Measurements from ENCODE around the gene VPS13D. TPM values are rescaled to one million over a fixed set of nuclear protein-coding genes. Genes with fewer than 3 reads are reported as not detected.

Gene VPS13D
- total and polyA plus RNA-seq, 10 of the 15 experiments (the other 5 are each of a cell fraction or from before 2014, with no cell fraction given): 1.4 to 16.9 (median 8.5) TPM

DNA sequence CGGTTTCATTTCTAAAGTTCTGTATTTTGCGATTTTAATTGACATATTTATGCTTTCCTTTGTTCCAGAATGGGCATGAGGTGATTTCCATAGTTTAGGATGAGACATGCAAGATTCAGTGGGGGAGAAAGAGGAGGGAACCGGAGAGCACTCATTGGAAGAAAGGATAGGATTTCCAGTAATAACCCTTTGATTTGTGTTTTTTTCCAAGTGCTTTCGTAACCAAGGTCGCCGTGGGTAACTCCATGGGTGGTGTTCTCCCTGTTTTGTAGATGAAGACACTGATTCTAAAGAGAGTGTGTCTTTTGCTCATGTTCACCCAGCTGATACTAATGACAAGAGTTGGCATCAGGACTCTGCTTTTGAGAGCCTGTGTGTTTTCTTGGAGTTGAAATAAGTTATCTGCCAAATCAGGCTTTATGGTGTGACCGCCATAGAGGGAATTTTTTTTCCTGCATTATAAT, 218.1 kb downstream of the VPS13D start:
- DNase-seq (ENCODE audit: low read depth, low spot score) (no peak), FAIRE-seq (no peak), ATAC-seq (no peak)
- H2AFZ ChIP-seq (ENCODE audit: control insufficient read depth, low read depth, low read length): no peak overlapping the region
- ChIA-PET CTCF (interaction anchor here (0.6 to 2.9 kb wide), 3 partner anchors 9 to 161 kb away, joined by 3 to 9 read pairs (median 4); no protein-coding TSS in a partner anchor), RAD21 (ENCODE audit: unreplicated experiment) (interaction anchor here (1.5 to 1.8 kb wide), 2 partner anchors 14 to 17 kb away, joined by 3 to 8 read pairs; no protein-coding TSS in a partner anchor), SMC1A (ENCODE audit: uncharacterized antibody, unreplicated experiment) (interaction anchor here (0.6 to 7.2 kb wide), 2 partner anchors 11 to 152 kb away, joined by 3 to 74 read pairs; no protein-coding TSS in a partner anchor), POLR2A (no interaction called here)
- H3K9ac ChIP-seq (ENCODE audit: control insufficient read depth, insufficient read depth, low read length): no peak overlapping the region
- H3K4me1 ChIP-seq (ENCODE audit: control insufficient read depth, insufficient read depth, low read length): peaks cover 23% of the 10 kb centered on the region
- WGBS (ENCODE audit: insufficient coverage, insufficient replicate concordance, low lambda C conversion rate, missing lambda C conversion rate): 98% methylated on average over 7 of the region's 7 CpGs
- no peak overlapping the region for H3K4me3 ChIP-seq
- no peaks in the 10 kb centered on the region for H3K79me2 ChIP-seq (ENCODE audit: control insufficient read depth, insufficient read depth, low read length)
- TF ChIP-seq IKZF2 (IDR thresholded peaks at IDR 0.05) (no peak), CEBPZ (IDR thresholded peaks at IDR 0.05; ENCODE audit: low read depth, low read length) (no peak), TARDBP (IDR thresholded peaks at IDR 0.05; ENCODE audit: borderline replicate concordance) (no peak), ZNF217 (IDR thresholded peaks at IDR 0.05) (no peak), EZH2 (IDR thresholded peaks at IDR 0.05; ENCODE audit: borderline replicate concordance, control insufficient read depth, low read depth, low read length) (no peak), ASH2L (IDR thresholded peaks at IDR 0.05; ENCODE audit: borderline replicate concordance, low read depth) (no peak), SRF (IDR thresholded peaks at IDR 0.05; ENCODE audit: low read depth in 2 of 2, low read length in 2 of 2) (no peak), IRF4 (IDR thresholded peaks at IDR 0.05; ENCODE audit: low read depth, low read length) (no peak), IKZF1 (conservative IDR thresholded peaks at IDR 0.05) (no peak), EP300 (IDR thresholded peaks at IDR 0.05; ENCODE audit: borderline replicate concordance in 1 of 2, control insufficient read depth in 1 of 2, low read depth in 2 of 2, low read length in 2 of 2) (no peak)
- TF ChIP-seq, protein P1, sequence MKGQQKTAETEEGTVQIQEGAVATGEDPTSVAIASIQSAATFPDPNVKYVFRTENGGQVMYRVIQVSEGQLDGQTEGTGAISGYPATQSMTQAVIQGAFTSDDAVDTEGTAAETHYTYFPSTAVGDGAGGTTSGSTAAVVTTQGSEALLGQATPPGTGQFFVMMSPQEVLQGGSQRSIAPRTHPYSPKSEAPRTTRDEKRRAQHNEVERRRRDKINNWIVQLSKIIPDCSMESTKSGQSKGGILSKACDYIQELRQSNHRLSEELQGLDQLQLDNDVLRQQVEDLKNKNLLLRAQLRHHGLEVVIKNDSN (IDR thresholded peaks at IDR 0.05; ENCODE audit: borderline replicate concordance, extremely low read length, insufficient read depth, low read depth, low read length): no peak
- TF ChIP-seq, protein P2, sequence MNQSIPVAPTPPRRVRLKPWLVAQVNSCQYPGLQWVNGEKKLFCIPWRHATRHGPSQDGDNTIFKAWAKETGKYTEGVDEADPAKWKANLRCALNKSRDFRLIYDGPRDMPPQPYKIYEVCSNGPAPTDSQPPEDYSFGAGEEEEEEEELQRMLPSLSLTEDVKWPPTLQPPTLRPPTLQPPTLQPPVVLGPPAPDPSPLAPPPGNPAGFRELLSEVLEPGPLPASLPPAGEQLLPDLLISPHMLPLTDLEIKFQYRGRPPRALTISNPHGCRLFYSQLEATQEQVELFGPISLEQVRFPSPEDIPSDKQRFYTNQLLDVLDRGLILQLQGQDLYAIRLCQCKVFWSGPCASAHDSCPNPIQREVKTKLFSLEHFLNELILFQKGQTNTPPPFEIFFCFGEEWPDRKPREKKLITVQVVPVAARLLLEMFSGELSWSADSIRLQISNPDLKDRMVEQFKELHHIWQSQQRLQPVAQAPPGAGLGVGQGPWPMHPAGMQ (IDR thresholded peaks at IDR 0.05; ENCODE audit: borderline replicate concordance): no peak
- TF ChIP-seq, protein P3, sequence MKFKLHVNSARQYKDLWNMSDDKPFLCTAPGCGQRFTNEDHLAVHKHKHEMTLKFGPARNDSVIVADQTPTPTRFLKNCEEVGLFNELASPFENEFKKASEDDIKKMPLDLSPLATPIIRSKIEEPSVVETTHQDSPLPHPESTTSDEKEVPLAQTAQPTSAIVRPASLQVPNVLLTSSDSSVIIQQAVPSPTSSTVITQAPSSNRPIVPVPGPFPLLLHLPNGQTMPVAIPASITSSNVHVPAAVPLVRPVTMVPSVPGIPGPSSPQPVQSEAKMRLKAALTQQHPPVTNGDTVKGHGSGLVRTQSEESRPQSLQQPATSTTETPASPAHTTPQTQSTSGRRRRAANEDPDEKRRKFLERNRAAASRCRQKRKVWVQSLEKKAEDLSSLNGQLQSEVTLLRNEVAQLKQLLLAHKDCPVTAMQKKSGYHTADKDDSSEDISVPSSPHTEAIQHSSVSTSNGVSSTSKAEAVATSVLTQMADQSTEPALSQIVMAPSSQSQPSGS (IDR thresholded peaks at IDR 0.05; ENCODE audit: low read length): no peak
- no peaks in the 10 kb centered on the region for H3K27me3 ChIP-seq (replicated peaks in 1 of 2; ENCODE audit: control insufficient read depth in 2 of 2, insufficient read depth in 2 of 2, low read length in 1 of 2)
- BruUV-seq (replicated peaks): no TSS peak
- H3K9me3 ChIP-seq (replicated peaks; ENCODE audit: control insufficient read depth, insufficient read depth, low read length): no peaks in the 10 kb centered on the region; the same call in 2 of the 3 replicates
- intact Hi-C loops (cut with micrococcal nuclease; ENCODE audit: unreplicated experiment): loop anchor here (5.0 kb wide), 1 partner anchor 154 kb away; no protein-coding TSS in a partner anchor
- in situ Hi-C loops (cut with MboI): no loop called here
- peaks cover 5% of the 10 kb centered on the region; the same call in 1 of the 2 replicates for H4K20me1 ChIP-seq (ENCODE audit: control insufficient read depth, insufficient read depth)
- H3K4me2 ChIP-seq (ENCODE audit: control insufficient read depth, insufficient read depth): no peak overlapping the region
- no peaks in the 10 kb centered on the region; a peak in 1 of 4 replicates for H3K36me3 ChIP-seq (ENCODE audit: control insufficient read depth in 2 of 2, insufficient read depth in 2 of 2, low read length in 1 of 2)
- no peak overlapping the region for H3K27ac ChIP-seq (ENCODE audit: control insufficient read depth, insufficient read depth)
